B cell (primary cell): ENCODE results near the gene TMEM185B. TPM values are rescaled to one million over a fixed set of nuclear protein-coding genes. Genes with fewer than 3 reads are reported as not detected.
A peak's percentile ranks its signal among the peaks of the same experiment; 100 is the strongest.

Source experiments
- ATAC-seq: fragments of 200-7000 bp; cut with Tn5 transposase; one replicate; pipeline ENCODE4 v1.10.0; 2021; ENCODE audit warnings: low read depth, mild to moderate bottlenecking, moderate number of reproducible peaks, moderate library complexity
- CTCF ChIA-PET: fragments of 350-600 bp; sonication (Branson Sonifier 250); formaldehyde crosslinking; loops from one replicate; lab custom pipeline; 2021; ENCODE audit warnings: antibody characterized with exemption, inconsistent platforms; lab: Charles Lee
- POLR2A ChIA-PET: fragments of 350-600 bp; sonication (Branson Sonifier 250); formaldehyde crosslinking; loops from one replicate; lab custom pipeline; 2021; ENCODE audit warnings: antibody characterized with exemption; lab: Charles Lee
- DNase-seq: peaks from one replicate; pipeline ENCODE4 v3.0.0; 2013
- H2AFZ ChIP-seq: 2 replicates; pipeline ENCODE4 v1.6.1; 2012; ENCODE audit warnings: mild to moderate bottlenecking, low read depth, low read length; ENCODE audit not compliant: insufficient read depth, poor library complexity, severe bottlenecking
- H3K27ac ChIP-seq, 2 donors: 1 replicate in 1 of 2; 2 replicates in 1 of 2; pipeline ENCODE4 v1.5.1; 2012 to 2013; ENCODE audit warnings: low read length in 2 of 2, mild to moderate bottlenecking in 2 of 2, moderate library complexity in 1 of 2
- H3K27me3 ChIP-seq, 4 experiments: fragments of 200-600 bp in 1 of 4; sonication (generic) in 1 of 4; replicated peaks in 1 of 4; 1 replicate in 2 of 4; 2 replicates in 2 of 4; pipeline versions ENCODE4 v1.6.1 to v1.7.0; 2013 to 2016; ENCODE audit warnings: low read length in 3 of 4, mild to moderate bottlenecking in 2 of 4, mixed read lengths in 1 of 4, moderate library complexity in 1 of 4; ENCODE audit not compliant: insufficient read depth in 4 of 4, control insufficient read depth in 3 of 4; ENCODE audit errors: control extremely low read depth in 1 of 4
- H3K36me3 ChIP-seq, 2 experiments: replicated peaks in 1 of 2; 1 replicate in 1 of 2; 2 replicates in 1 of 2; pipeline versions ENCODE4 v1.6.1 to v1.7.1; 2013; ENCODE audit warnings: low read length in 1 of 2; ENCODE audit not compliant: insufficient read depth in 2 of 2, control insufficient read depth in 1 of 2; ENCODE audit errors: control extremely low read depth in 1 of 2, extremely low read depth in 1 of 2
- H3K4me1 ChIP-seq, 2 donors: fragments of 200-600 bp in 1 of 2; sonication (generic) in 1 of 2; 1 replicate in 1 of 2; 2 replicates in 1 of 2; pipeline versions ENCODE4 v1.5.1 to v1.6.1; 2013 to 2017; ENCODE audit warnings: low read length in 2 of 2; ENCODE audit not compliant: control insufficient read depth in 2 of 2, insufficient read depth in 2 of 2
- H3K4me2 ChIP-seq: replicated peaks from 2 replicates; pipeline ENCODE3; 2012; ENCODE audit warnings: mild to moderate bottlenecking, low read depth, low read length; ENCODE audit not compliant: poor library complexity, severe bottlenecking
- H3K4me3 ChIP-seq, 5 experiments: fragments of 200-600 bp in 1 of 5; sonication (generic) in 1 of 5; 1 replicate in 3 of 5; 2 replicates in 2 of 5; pipeline versions ENCODE4 v1.5.1 to v1.7.0; 2011 to 2016; ENCODE audit warnings: low read length in 4 of 5, mild to moderate bottlenecking in 4 of 5, low read depth in 2 of 5, control low read depth in 1 of 5, moderate library complexity in 1 of 5; ENCODE audit not compliant: insufficient read depth in 1 of 5; ENCODE audit errors: control extremely low read depth in 1 of 5, extremely low read depth in 1 of 5
- H3K79me2 ChIP-seq: fragments of 200-600 bp; sonication (generic); one replicate; pipeline ENCODE4 v1.6.0; 2016; ENCODE audit warnings: low read length; ENCODE audit not compliant: control insufficient read depth, insufficient read depth
- H3K9ac ChIP-seq: fragments of 200-600 bp; sonication (generic); 2 replicates; pipeline ENCODE4 v1.6.1; 2017; ENCODE audit warnings: mild to moderate bottlenecking, low read length, moderate library complexity
- H3K9me3 ChIP-seq, 3 donors: one replicate each; pipeline versions ENCODE4 v1.6.1 to v1.7.1; 2013; ENCODE audit warnings: low read length in 2 of 3; ENCODE audit not compliant: control insufficient read depth in 2 of 3, insufficient read depth in 1 of 3; ENCODE audit errors: control extremely low read depth in 1 of 3
- H4K20me1 ChIP-seq: 2 replicates; pipeline ENCODE4 v1.6.0; 2012; ENCODE audit warnings: mild to moderate bottlenecking, low read length; ENCODE audit not compliant: insufficient read depth, control insufficient read depth, poor library complexity, severe bottlenecking
- H3K27ac Mint-ChIP-seq: one replicate; pipeline ENCODE4 v1.8.0; 2021; ENCODE audit warnings: mixed read lengths
- H3K27me3 Mint-ChIP-seq: one replicate; pipeline ENCODE4 v1.8.0; 2021; ENCODE audit warnings: mixed read lengths
- H3K4me1 Mint-ChIP-seq: one replicate; pipeline ENCODE4 v1.8.0; 2021; ENCODE audit warnings: mixed read lengths
- H3K4me3 Mint-ChIP-seq: one replicate; pipeline ENCODE4 v1.8.0; 2021; ENCODE audit warnings: mixed read lengths
- H3K9me3 Mint-ChIP-seq: one replicate; pipeline ENCODE4 v1.8.0; 2022; ENCODE audit warnings: mixed read lengths; ENCODE audit not compliant: insufficient read depth
- CTCF ChIP-seq: fragments of 200-600 bp; IDR thresholded peaks from one replicate; pipeline ENCODE4 v1.8.0; 2022; ENCODE audit warnings: antibody characterized with exemption, mild to moderate bottlenecking
- EZH2 ChIP-seq: IDR thresholded peaks from 2 replicates; pipeline ENCODE4 v1.6.1; 2012; ENCODE audit warnings: borderline replicate concordance, low read depth, mild to moderate bottlenecking, moderate library complexity, low read length; ENCODE audit not compliant: insufficient read depth, poor library complexity, severe bottlenecking
- WGBS: methylation state at CpG from one replicate; pipeline ENCODE4 v1.1.5; 2013; ENCODE audit warnings: missing lambda C conversion rate; ENCODE audit not compliant: insufficient coverage; 5-methylcytosine and 5-hydroxymethylcytosine counted together
- intact Hi-C: fragments of 100-400 bp; cut with micrococcal nuclease; formaldehyde crosslinking; loops from one replicate; pipeline ENCODE4 v1.10.0; 2022
- polyA plus RNA-seq: library from polyadenylated mRNA; depleted of rRNA; stranded (reverse); fragments of >200 nt; gene quantifications from 2 replicates; pipeline ENCODE4 v1.2.3, GENCODE V29; 2012
- small RNA-seq: library from RNA; depleted of rRNA; stranded (forward); fragments of <200 nt; gene quantifications from one replicate; pipeline ENCODE3, GENCODE V24; 2012; ENCODE audit warnings: low replicate concordance, low read depth; ENCODE audit not compliant: insufficient read length
- total RNA-seq, 2 donors: library from RNA; stranded (reverse); fragments of 120-200 nt in 1 of 2; gene quantifications; 1 replicate in 1 of 2; 2 replicates in 1 of 2; pipeline versions ENCODE4 v1.2.3 to v1.2.4, GENCODE V29; 2013 to 2022

Gene TMEM185B
- total and polyA plus RNA-seq, 2 donors (not counting 1 experiment from before 2014, with no cell fraction given), result 29.6 to 36.4 TPM

- Histone ChIP-seq H3K4me2 (peak overlapping the region; percentile 21), H3K27ac (no peak overlapping the region), H3K36me3 (no peaks in the 10 kb centered on the region), H3K4me1 (peaks cover 40 to 43% of the 10 kb centered on the region in 2 donors), H3K4me3 (no peak overlapping the region), H3K9me3 (no peaks in the 10 kb centered on the region), H3K27me3 (no peaks in the 10 kb centered on the region), H4K20me1 (no peaks in the 10 kb centered on the region), H2AFZ (peak overlapping the region; percentile 3), H3K9ac (no peak overlapping the region), H3K79me2 (peaks cover 20% of the 10 kb centered on the region)
- H3K4me1 Mint-ChIP-seq, result peaks cover 42% of the 10 kb centered on the region
- ChIA-PET POLR2A (interaction anchor here (0.5 to 0.7 kb wide), 2 partner anchors 40 to 350 kb away, joined by 3 to 5 read pairs; no protein-coding TSS in a partner anchor), CTCF (interaction anchor here (0.6 to 6.8 kb wide), 48 partner anchors 9 to 533 kb away, joined by 3 to 174 read pairs (median 4); partner anchors contain the start of genes EPB41L5, PTPN4, RALB and TMEM177)
- intact Hi-C loops, result loop anchor here (5.0 to 10.0 kb wide), 2 partner anchors 348 to 530 kb away; no protein-coding TSS in a partner anchor
- H3K27ac Mint-ChIP-seq, result peak overlapping the region; percentile 64
- 67% methylated on average over 1 of the region's 6 CpGs for WGBS
- H3K9me3 Mint-ChIP-seq, result no peaks in the 10 kb centered on the region
- H3K4me3 Mint-ChIP-seq, result no peak overlapping the region
- peak; percentile 72 for DNase-seq
- H3K27me3 Mint-ChIP-seq, result no peaks in the 10 kb centered on the region
- no peak for ATAC-seq
- peak; percentile 94 for TF ChIP-seq CTCF
- no peak for TF ChIP-seq EZH2
Observed at GRCh38 chr2:120174963-120175581, 48.1 kb downstream of the TMEM185B start.

Small RNAs within 50 kb of the gene (small RNA-seq; reads per million reads assigned to genes)
- gene MTND4LP14 (not detected), gene RF00019 (not detected)

Other genes with a start within 250 kb of the TMEM185B start
- 14.0 and 15.0 TPM in 2 replicates for gene EPB41L5, start 210.3 kb downstream of the TMEM185B start, total RNA-seq
- 3.9 and 6.1 TPM in 2 replicates for gene EPB41L5, start 210.3 kb downstream of the TMEM185B start, polyA plus RNA-seq
- gene RALB, start 29.5 kb upstream of the TMEM185B start, total RNA-seq, result 35.9 and 36.7 TPM in 2 replicates
- gene RALB, start 29.5 kb upstream of the TMEM185B start, polyA plus RNA-seq, result 19.3 and 31.0 TPM in 2 replicates
- not detected in 2 replicates for gene INHBB, start 122.7 kb upstream of the TMEM185B start, total RNA-seq
- 0.03 and 0.04 TPM in 2 replicates for gene INHBB, start 122.7 kb upstream of the TMEM185B start, polyA plus RNA-seq